Measurements from ENCODE around the gene HESX1. TPM values are rescaled to one million over a fixed set of nuclear protein-coding genes. Genes with fewer than 3 reads are reported as not detected.

Gene HESX1
- total RNA-seq (1 to 10 TPM in 1 of 4 donors, under 1 TPM in 1, not detected in 2; 0.82 to 3.6 TPM), polyA plus RNA-seq (1 to 10 TPM in 1 of 3 donors, not detected in 2; 1.4 TPM)

- Histone ChIP-seq H3K27me3 (peaks cover 0 to 6% (median 0%) of the 10 kb centered on the region in 3 donors), H3K9me3 (no peaks in the 10 kb centered on the region), H3K27ac (no peak within 1 kb of the TSS), H3K4me1 (no peaks in the 10 kb centered on the region), H3K4me3 (no peak within 1 kb of the TSS), H3K36me3 (no peaks in the 10 kb centered on the region)
- TF ChIP-seq POLR2AphosphoS5 (IDR thresholded peaks at IDR 0.05) (no peak), EP300 (IDR thresholded peaks at IDR 0.05) (no peak), POLR2A (IDR thresholded peaks at IDR 0.05) (no peak), CTCF (IDR thresholded peaks at IDR 0.05) (no peak)
- intact Hi-C loops (cut with DNase I): no loop called here
- no peak for DNase-seq
- WGBS, 2 donors: 61 to 77% methylated on average over 4 of the region's 4 CpGs
These were observed at the start of gene HESX1 for GRCh38 chr3:57199895-57200297. TSS of gene HESX1 (minus strand) at chr3:57199978. CDS start at chr3:57199918, 60 bp downstream.

DNA sequence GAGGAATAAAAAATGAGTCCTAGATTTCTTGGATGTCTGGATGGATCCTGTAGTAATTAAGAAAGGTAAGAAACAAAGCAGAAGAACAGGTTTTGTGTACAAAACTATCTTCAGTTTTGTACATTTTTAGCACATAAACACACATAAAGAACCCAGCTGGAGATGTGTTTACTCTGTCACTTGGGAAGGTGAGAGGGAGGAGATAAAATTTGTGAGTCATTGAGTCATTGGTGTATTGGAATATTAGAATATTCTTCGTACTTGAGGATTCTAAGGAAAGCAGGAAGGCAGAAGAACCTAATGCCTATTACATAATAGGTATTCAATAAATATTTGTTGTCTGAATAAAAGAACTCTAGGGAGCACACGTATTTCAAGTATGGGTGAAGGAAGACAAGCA is 45.2 kb upstream of the HESX1 start:
- Histone ChIP-seq H3K27ac (no peak overlapping the region), H3K4me3 (no peak overlapping the region), H3K4me1 (no peaks in the 10 kb centered on the region), H3K27me3 (no peaks in the 10 kb centered on the region), H3K36me3 (peaks cover 0 to 100% (median 35%) of the 10 kb centered on the region in 4 donors), H3K9me3 (no peaks in the 10 kb centered on the region)
- intact Hi-C loops (cut with DNase I): no loop called here
- DNase-seq: no peak
- no peak for TF ChIP-seq POLR2A (IDR thresholded peaks at IDR 0.05)
- TF ChIP-seq CTCF (IDR thresholded peaks at IDR 0.05): no peak
- no peak for TF ChIP-seq EP300 (IDR thresholded peaks at IDR 0.05)
- no peak for TF ChIP-seq POLR2AphosphoS5 (IDR thresholded peaks at IDR 0.05)
- WGBS, 2 donors: 85 to 94% methylated on average over 2 of the region's 2 CpGs

DNA sequence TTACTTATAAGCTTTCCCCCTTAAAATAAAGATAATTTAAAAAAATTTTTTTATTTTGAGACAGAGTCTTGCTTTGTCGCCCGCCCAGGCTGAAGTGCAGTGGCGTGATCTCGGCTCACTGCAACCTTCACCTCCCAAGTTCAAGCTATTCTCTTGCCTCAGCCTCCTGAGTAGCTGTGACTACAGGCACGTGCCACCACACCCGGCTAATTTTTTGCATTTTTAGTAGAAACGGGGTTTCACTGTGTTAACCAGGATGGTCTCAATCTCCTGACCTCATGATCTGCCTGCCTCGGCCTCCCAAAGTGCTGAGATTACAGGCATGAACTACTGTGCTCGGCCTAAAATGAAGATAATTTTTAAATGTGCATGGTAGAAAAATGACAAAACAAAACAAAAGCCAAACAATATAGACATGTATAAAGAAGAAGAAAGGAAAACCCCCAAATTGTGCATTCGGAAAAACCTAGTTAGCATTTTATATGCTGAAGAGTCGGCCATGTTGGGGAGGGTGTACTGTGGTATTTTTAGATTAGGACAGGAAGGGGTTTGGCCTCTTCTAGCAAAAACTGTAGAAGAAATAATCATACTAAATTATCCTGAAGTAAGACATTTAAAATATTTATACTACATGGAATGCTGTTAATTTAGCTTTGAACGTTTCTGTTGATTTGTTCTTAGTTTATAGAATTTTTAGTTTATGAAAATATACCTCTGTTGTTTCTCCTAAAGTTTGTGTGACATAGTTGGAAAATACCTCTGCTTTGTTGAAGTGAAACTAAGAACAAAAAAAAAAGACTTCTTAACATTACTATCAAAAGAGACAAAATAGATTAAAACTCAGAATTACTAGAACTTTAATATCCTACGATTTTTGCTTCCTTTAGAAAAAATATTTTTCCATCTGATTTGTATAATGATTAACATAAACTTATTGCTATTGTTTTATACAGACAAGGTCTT is 35.1 kb upstream of the HESX1 start:
- DNase-seq: no peak
- 82 to 86% methylated on average over 13 of the region's 13 CpGs for WGBS, 2 donors
- Histone ChIP-seq H3K27me3 (no peaks in the 10 kb centered on the region), H3K9me3 (no peaks in the 10 kb centered on the region), H3K36me3 (peaks cover 0 to 28% (median 10%) of the 10 kb centered on the region in 4 donors), H3K27ac (no peak overlapping the region), H3K4me1 (peaks cover 0 to 23% (median 12%) of the 10 kb centered on the region in 4 donors), H3K4me3 (no peak overlapping the region)
- intact Hi-C loops (cut with DNase I): no loop called here
- TF ChIP-seq CTCF (IDR thresholded peaks at IDR 0.05) (no peak), POLR2AphosphoS5 (IDR thresholded peaks at IDR 0.05) (no peak), POLR2A (IDR thresholded peaks at IDR 0.05) (no peak), EP300 (IDR thresholded peaks at IDR 0.05) (no peak)

DNA sequence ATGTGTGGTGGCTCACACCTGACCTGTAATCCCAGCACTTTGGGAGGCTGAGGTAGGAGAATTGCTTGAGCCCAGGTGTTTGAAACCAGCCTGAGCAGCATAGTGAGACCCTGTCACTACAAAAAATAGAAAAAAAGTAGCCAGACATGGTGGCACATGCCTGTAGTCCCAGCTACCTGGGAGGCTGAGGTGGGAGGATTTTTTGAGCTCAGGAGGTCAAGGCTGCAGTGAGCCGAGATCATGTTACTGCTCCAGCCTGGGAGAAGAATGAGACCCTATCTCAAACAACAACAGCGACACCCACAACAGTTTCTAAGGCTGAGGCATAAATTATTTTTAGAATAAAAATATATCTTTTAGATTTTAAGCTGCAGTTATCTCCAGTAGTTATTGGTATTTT is 34.0 kb upstream of the HESX1 start:
- no peak for TF ChIP-seq EP300 (IDR thresholded peaks at IDR 0.05)
- no peak for TF ChIP-seq POLR2AphosphoS5 (IDR thresholded peaks at IDR 0.05)
- TF ChIP-seq POLR2A (IDR thresholded peaks at IDR 0.05): no peak
- no peak for TF ChIP-seq CTCF (IDR thresholded peaks at IDR 0.05)
- DNase-seq: no peak
- Histone ChIP-seq H3K36me3 (peaks cover 0 to 17% (median 5%) of the 10 kb centered on the region in 4 donors), H3K4me1 (peaks cover 0 to 34% (median 23%) of the 10 kb centered on the region in 4 donors), H3K27me3 (no peaks in the 10 kb centered on the region), H3K9me3 (no peaks in the 10 kb centered on the region), H3K27ac (no peak overlapping the region), H3K4me3 (no peak overlapping the region)
- intact Hi-C loops (cut with DNase I): no loop called here
- WGBS, 2 donors: 96 to 98% methylated on average over 2 of the region's 2 CpGs

Measured in sigmoid colon (tissue), 7 donors.